ENCODE data around the gene RSU1. TPM values are rescaled to one million over a fixed set of nuclear protein-coding genes. Genes with fewer than 3 reads are reported as not detected.

Gene RSU1
- total RNA-seq, 6 donors from 2014 or later: 36.7 to 81.4 (median 48.0) TPM

DNA sequence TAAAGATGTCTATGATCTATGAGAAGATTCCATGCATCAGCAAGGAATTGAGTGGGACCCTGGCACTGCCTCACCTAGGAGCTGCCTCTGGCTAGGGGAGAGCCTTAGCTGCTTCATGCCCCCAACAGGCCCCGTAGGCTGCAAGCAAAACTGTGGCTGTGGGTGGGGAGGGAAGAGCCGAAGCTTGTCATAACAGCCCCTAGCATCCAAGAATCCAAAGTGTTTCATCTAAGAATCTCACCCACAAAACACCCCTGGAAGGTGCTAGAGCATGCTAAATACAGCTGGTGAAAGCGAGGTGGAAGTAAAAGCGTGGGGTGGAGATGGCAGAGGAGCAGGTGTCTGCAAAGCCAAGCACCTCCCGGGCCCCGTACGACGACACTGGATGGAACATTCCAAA lies 208.0 kb downstream of the RSU1 start:
- Histone ChIP-seq H3K9me3 (no peaks in the 10 kb centered on the region), H3K4me3 (no peak overlapping the region), H3K27ac (no peak overlapping the region), H3K27me3 (no peaks in the 10 kb centered on the region), H3K4me1 (no peaks in the 10 kb centered on the region), H3K36me3 (no peaks in the 10 kb centered on the region)
- ATAC-seq (ENCODE audit: low FRiP score in 2 of 2) (no peak), DNase-seq (no peak)
- no peak for TF ChIP-seq POLR2A (IDR thresholded peaks at IDR 0.05)
- no peak for TF ChIP-seq POLR2AphosphoS5 (IDR thresholded peaks at IDR 0.05)
- TF ChIP-seq, protein P1, sequence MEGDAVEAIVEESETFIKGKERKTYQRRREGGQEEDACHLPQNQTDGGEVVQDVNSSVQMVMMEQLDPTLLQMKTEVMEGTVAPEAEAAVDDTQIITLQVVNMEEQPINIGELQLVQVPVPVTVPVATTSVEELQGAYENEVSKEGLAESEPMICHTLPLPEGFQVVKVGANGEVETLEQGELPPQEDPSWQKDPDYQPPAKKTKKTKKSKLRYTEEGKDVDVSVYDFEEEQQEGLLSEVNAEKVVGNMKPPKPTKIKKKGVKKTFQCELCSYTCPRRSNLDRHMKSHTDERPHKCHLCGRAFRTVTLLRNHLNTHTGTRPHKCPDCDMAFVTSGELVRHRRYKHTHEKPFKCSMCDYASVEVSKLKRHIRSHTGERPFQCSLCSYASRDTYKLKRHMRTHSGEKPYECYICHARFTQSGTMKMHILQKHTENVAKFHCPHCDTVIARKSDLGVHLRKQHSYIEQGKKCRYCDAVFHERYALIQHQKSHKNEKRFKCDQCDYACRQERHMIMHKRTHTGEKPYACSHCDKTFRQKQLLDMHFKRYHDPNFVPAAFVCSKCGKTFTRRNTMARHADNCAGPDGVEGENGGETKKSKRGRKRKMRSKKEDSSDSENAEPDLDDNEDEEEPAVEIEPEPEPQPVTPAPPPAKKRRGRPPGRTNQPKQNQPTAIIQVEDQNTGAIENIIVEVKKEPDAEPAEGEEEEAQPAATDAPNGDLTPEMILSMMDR (IDR thresholded peaks at IDR 0.05): no peak
- no peak for TF ChIP-seq EP300 (IDR thresholded peaks at IDR 0.05)
- 91 to 94% methylated on average over 8 of the region's 8 CpGs for WGBS, 2 donors

DNA sequence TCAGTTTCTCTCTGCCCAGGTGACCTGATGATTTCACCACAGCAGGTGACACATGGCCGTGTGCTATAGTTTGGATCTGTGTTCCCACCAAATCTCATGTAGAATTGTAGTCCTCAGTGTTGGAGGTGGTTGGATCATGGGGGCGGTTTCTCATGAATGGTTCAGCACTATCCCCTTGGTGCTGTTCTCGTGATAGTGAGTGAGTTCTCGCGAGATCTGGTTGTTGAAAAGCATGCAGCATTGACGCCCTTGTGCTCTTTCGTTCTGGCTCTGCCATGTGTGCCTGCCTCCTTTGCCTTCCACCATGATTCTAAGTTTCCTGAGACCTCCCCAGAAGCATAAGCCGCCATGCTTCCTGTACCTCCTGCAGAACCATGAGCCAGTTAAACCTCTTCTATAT lies 210.3 kb downstream of the RSU1 start:
- no peak for ATAC-seq (ENCODE audit: low FRiP score in 2 of 2)
- TF ChIP-seq, protein P1 (IDR thresholded peaks at IDR 0.05): no peak
- TF ChIP-seq POLR2A (IDR thresholded peaks at IDR 0.05) (no peak), EP300 (IDR thresholded peaks at IDR 0.05) (no peak), POLR2AphosphoS5 (IDR thresholded peaks at IDR 0.05) (no peak)
- Histone ChIP-seq H3K4me1 (no peaks in the 10 kb centered on the region), H3K27me3 (no peaks in the 10 kb centered on the region), H3K9me3 (no peaks in the 10 kb centered on the region), H3K4me3 (no peak overlapping the region), H3K27ac (no peak overlapping the region), H3K36me3 (no peaks in the 10 kb centered on the region)
- no peak for DNase-seq
- 96 to 99% methylated on average over 8 of the region's 8 CpGs for WGBS, 2 donors

DNA sequence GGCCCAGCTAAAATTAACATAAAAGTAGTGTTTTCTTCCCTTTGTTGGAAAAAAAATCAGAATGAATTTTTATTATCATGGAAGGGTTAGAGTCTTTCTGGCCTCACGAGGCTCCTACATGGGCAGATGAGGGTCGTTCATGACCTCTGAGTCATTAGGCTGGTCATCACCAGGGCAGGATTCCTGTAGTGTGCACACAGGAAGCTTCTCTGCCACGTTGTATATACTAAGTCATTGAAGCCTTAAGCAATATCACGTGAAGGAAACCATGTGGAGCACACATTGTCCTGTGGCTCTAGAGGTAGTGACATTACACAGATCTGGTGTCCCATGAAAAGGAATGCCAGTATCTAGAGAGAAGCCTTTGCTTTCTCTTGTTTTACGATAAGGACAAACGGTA lies 210.8 kb downstream of the RSU1 start:
- Histone ChIP-seq H3K27me3 (no peaks in the 10 kb centered on the region), H3K4me3 (no peak overlapping the region), H3K9me3 (no peaks in the 10 kb centered on the region), H3K27ac (no peak overlapping the region), H3K4me1 (no peaks in the 10 kb centered on the region), H3K36me3 (no peaks in the 10 kb centered on the region)
- 79 to 88% methylated on average over 6 of the region's 6 CpGs for WGBS, 2 donors
- TF ChIP-seq EP300 (IDR thresholded peaks at IDR 0.05): no peak
- TF ChIP-seq, protein P1 (IDR thresholded peaks at IDR 0.05): no peak
- TF ChIP-seq POLR2AphosphoS5 (IDR thresholded peaks at IDR 0.05): no peak
- TF ChIP-seq POLR2A (IDR thresholded peaks at IDR 0.05): no peak
- DNase-seq (no peak), ATAC-seq (ENCODE audit: low FRiP score in 2 of 2) (no peak)

DNA sequence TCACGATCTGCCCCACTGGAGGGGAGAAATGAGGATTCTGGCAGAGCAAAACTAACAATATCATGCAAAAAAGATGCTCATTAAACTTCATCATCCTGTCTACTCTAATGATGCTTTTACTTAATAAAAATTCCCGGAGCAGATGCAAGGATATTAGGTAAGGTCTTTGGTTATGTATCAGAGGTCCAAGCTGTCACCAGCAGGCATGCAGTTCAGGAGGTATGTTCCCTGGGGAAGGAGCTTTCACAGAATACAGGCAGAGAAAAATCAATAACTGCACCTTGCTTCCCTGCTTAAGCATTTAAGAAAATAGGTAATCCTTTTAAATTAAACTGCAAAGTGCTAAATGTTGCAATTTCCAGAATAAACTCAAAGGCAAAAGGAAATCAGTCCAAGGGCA lies 213.9 kb downstream of the RSU1 start:
- H3K4me3 ChIP-seq: no peak overlapping the region
- no peaks in the 10 kb centered on the region for H3K36me3 ChIP-seq
- no peak overlapping the region for H3K27ac ChIP-seq
- DNase-seq (no peak), ATAC-seq (ENCODE audit: low FRiP score in 2 of 2) (no peak)
- H3K27me3 ChIP-seq: no peaks in the 10 kb centered on the region
- H3K4me1 ChIP-seq: no peaks in the 10 kb centered on the region
- 95 to 100% methylated on average over 2 of the region's 2 CpGs for WGBS, 2 donors
- no peak for TF ChIP-seq POLR2AphosphoS5 (IDR thresholded peaks at IDR 0.05)
- no peak for TF ChIP-seq POLR2A (IDR thresholded peaks at IDR 0.05)
- TF ChIP-seq EP300 (IDR thresholded peaks at IDR 0.05): no peak
- TF ChIP-seq, protein P1 (IDR thresholded peaks at IDR 0.05): no peak
- H3K9me3 ChIP-seq: no peaks in the 10 kb centered on the region

DNA sequence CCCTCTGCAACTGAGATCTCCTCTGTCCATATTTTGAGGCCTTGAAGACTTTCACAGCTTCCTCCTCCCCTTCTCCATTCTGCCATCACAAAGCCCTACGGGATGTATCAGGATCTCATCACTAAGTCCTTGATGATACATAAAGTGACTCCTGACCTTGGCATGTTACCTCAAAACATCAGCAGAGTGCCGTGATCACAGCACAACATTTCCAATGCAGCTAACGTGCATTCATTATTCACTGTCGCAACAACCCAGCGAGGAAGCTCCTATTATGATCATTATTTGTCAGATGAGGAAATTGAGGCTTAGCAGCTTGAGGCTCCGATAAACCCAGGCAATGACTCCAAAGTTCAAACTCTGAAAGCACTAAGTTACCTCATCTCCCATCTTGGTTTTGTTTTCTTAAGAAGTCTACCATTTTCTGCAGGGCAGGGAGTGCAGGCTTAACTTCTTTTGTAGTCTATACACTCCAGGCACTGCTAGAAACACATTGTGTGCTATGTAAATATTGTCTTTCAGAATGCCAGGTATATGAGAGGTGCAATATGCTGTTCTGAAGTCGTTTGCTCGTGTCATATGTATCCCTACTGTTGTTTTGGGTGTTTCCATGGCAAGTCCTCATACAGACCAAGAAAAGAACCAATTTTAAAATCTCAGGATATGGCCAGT lies 215.0 kb downstream of the RSU1 start:
- no peaks in the 10 kb centered on the region for H3K4me1 ChIP-seq
- no peak overlapping the region for H3K4me3 ChIP-seq
- H3K9me3 ChIP-seq: no peaks in the 10 kb centered on the region
- TF ChIP-seq, protein P1 (IDR thresholded peaks at IDR 0.05): no peak
- no peak for TF ChIP-seq POLR2A (IDR thresholded peaks at IDR 0.05)
- no peak for ATAC-seq (ENCODE audit: low FRiP score in 2 of 2)
- H3K36me3 ChIP-seq: peaks cover 0 to 4% (median 1%) of the 10 kb centered on the region in 4 donors
- WGBS, 2 donors: 79 to 80% methylated on average over 8 of the region's 8 CpGs
- DNase-seq: no peak
- H3K27me3 ChIP-seq: no peaks in the 10 kb centered on the region
- no peak overlapping the region for H3K27ac ChIP-seq
